HG02588 (cell line): Measurements from ENCODE around the gene SLC43A3.
"Not testable (repeated sequence)": the region's sequence is repeated elsewhere in the genome, so short reads cannot be mapped to it uniquely, and the experiment has no call there.

Experiments used
- ATAC-seq: cut with Tn5 transposase; IDR thresholded peaks from one replicate; pipeline ENCODE4 v1.9.1; 2021; ENCODE audit warnings: mild to moderate bottlenecking, moderate library complexity; ENCODE audit not compliant: unreplicated experiment

The SLC43A3 gene

GRCh38 chr11:57407941-57408475 lies 18.9 kb downstream of the SLC43A3 start:
- ATAC-seq, result no peak

- ATAC-seq, result no peak
Observed at GRCh38 chr11:57407010-57407920, 19.7 kb downstream of the SLC43A3 start.

GRCh38 chr11:57406337-57406904 lies 20.5 kb downstream of the SLC43A3 start:
- ATAC-seq, result peak; percentile 84

GRCh38 chr11:57405271-57405860 lies 21.6 kb downstream of the SLC43A3 start:
- no peak for ATAC-seq

- no peak for ATAC-seq
Observed at GRCh38 chr11:57403802-57404147, 23.1 kb downstream of the SLC43A3 start.

GRCh38 chr11:57403003-57403801 lies 23.7 kb downstream of the SLC43A3 start:
- ATAC-seq, result not testable (repeated sequence)

GRCh38 chr11:57402188-57403002 lies 24.5 kb downstream of the SLC43A3 start:
- no peak for ATAC-seq

- no peak for ATAC-seq
Observed at GRCh38 chr11:57399972-57400578, 26.8 kb downstream of the SLC43A3 start.

- ATAC-seq, result no peak
Observed at GRCh38 chr11:57399221-57399620, 27.7 kb downstream of the SLC43A3 start.

- no peak for ATAC-seq
Observed at GRCh38 chr11:57397394-57397990, 29.4 kb downstream of the SLC43A3 start.

GRCh38 chr11:57396744-57397143 lies 30.2 kb downstream of the SLC43A3 start:
- ATAC-seq, result no peak

GRCh38 chr11:57395905-57396623 lies 30.9 kb downstream of the SLC43A3 start:
- ATAC-seq, result no peak

- ATAC-seq, result no peak
Observed at GRCh38 chr11:57394203-57394965, 32.5 kb downstream of the SLC43A3 start.

GRCh38 chr11:57392763-57393105 lies 34.2 kb downstream of the SLC43A3 start:
- no peak for ATAC-seq

GRCh38 chr11:57392066-57392762 lies 34.7 kb downstream of the SLC43A3 start:
- ATAC-seq, result no peak

- no peak for ATAC-seq
Observed at GRCh38 chr11:57391539-57391938, 35.4 kb downstream of the SLC43A3 start.

GRCh38 chr11:57391111-57391510 lies 35.8 kb downstream of the SLC43A3 start:
- ATAC-seq, result no peak
